Thyroid gland (tissue), 4 donors: ENCODE results near the gene TAAR5.

Experiments used
- POLR2A ChIP-seq, 2 donors: fragments of 450-650 bp; IDR thresholded peaks; one replicate each; pipeline ENCODE4 v1.6.1; 2017; ENCODE audit warnings: antibody characterized with exemption in 2 of 2, mild to moderate bottlenecking in 2 of 2, moderate library complexity in 1 of 2
- TF ChIP-seq, protein P1 (sequence below), 6 experiments: fragments of 200-600 bp in 3 of 6; fragments of 450-650 bp in 3 of 6; sonication (generic) in 3 of 6; IDR thresholded peaks; one replicate each; pipeline ENCODE4 v1.5.1; 2016 to 2019; ENCODE audit warnings: antibody characterized with exemption in 6 of 6, mild to moderate bottlenecking in 2 of 6, inconsistent platforms in 1 of 6, moderate library complexity in 1 of 6

DNA sequence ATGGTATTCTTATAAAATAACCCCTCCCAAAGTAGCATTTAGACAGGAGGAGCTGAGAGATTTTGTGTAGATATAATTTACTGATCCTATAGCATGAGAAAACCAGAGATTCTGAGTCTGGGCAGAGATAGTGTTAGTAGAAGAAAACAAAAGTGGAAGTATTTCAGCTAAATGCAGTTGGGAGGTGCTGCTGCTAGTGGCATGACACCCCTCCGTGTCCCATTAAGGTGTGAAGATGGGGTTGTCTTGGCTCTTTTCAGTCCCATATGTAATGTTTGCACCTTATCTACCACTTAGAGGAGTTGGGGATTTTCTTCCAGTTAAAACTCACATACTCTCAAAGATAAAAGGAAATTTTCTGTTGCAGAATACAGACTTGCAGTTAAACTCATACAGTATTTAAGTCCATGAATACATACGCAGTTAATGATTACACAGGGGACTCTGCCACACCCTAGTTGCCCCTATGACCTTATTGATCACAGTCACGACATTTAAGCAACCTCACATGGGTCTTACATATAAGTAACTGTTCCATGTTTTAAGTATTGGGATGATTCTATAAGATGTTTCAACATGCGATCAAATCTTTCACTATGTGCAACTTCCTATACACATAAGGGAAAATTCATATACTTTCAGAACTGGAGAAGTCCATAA is 23.0 kb upstream of the TAAR5 start:
- TF ChIP-seq, protein P1, sequence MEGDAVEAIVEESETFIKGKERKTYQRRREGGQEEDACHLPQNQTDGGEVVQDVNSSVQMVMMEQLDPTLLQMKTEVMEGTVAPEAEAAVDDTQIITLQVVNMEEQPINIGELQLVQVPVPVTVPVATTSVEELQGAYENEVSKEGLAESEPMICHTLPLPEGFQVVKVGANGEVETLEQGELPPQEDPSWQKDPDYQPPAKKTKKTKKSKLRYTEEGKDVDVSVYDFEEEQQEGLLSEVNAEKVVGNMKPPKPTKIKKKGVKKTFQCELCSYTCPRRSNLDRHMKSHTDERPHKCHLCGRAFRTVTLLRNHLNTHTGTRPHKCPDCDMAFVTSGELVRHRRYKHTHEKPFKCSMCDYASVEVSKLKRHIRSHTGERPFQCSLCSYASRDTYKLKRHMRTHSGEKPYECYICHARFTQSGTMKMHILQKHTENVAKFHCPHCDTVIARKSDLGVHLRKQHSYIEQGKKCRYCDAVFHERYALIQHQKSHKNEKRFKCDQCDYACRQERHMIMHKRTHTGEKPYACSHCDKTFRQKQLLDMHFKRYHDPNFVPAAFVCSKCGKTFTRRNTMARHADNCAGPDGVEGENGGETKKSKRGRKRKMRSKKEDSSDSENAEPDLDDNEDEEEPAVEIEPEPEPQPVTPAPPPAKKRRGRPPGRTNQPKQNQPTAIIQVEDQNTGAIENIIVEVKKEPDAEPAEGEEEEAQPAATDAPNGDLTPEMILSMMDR (IDR thresholded peaks at IDR 0.05), result no peak
- no peak for TF ChIP-seq POLR2A (IDR thresholded peaks at IDR 0.05)
